GM18858 (cell line): ENCODE data around the gene CDC34.

Experiments used
- ATAC-seq: cut with Tn5 transposase; IDR thresholded peaks from one replicate; pipeline ENCODE4 v1.9.1; 2021; ENCODE audit not compliant: unreplicated experiment

The CDC34 gene

DNA sequence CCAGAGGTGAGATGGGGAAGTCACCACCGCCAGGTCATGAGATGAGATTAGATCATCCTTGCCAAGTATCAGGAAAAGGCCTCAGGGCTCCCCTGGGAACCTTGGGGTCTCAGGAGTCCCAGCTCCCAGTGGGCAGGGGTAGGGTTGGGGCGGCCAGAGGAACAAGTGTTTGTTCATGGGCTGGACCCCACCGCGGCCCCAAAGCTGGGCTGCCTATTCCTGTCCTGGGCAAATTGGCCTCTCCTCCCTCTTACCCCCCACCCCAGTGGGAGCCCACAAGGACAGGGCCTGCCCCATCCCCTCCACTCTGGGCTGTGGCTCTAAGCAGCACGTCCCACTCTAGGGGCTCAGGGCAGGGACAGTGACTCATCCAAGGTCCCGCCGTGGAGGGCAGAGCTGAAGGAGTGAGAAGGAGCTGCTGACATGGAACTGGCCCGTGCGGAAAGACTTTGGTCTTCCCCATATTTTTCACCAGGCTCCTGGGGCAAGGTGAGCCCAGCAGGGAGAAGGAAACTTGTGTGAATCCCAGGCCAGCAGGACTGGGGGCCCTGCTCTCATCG, 54.1 kb downstream of the CDC34 start:
- no peak for ATAC-seq

DNA sequence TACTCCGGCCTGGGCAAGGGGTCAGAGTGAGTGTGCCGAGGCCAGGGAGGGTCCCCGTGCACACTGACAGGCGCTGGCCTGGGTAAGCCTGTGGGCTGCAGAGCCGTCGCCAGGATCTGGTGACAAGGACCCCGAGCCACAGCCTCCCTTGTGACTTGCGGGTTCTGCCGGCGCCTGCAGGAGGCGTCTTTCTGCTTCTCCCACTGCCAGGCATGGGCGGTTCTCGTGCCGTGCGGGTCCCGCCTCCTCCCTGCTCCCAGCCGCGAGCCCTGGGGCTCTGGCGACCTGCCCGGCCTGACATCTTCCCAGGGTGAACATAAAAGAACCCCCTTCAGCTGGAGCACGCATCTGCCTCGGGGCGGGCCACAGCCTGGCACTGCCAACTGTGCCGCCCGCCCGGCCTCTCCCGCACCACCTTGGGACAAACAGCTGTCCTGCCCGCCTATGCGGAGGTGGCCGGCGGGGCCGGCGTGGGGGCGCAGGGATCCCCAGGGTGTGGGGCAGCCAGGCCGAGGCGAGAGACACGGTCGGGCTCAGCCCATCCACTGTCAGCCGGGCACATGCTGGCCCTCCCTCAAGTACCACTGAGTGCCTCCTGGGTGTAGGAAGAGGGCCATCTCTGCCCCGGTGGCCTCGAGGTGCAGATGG, 56.7 kb downstream of the CDC34 start:
- ATAC-seq: no peak

- ATAC-seq: no peak
Observed at GRCh38 chr19:588741-589692, 57.5 kb downstream of the CDC34 start.

GRCh38 chr19:589693-590395, 58.3 kb downstream of the CDC34 start, which contains the start of gene HCN2:
Gene HCN2, plus strand, starts transcription at chr19:589881. Its CDS starts 65 bp downstream, at chr19:589946.
- no peak for ATAC-seq

DNA sequence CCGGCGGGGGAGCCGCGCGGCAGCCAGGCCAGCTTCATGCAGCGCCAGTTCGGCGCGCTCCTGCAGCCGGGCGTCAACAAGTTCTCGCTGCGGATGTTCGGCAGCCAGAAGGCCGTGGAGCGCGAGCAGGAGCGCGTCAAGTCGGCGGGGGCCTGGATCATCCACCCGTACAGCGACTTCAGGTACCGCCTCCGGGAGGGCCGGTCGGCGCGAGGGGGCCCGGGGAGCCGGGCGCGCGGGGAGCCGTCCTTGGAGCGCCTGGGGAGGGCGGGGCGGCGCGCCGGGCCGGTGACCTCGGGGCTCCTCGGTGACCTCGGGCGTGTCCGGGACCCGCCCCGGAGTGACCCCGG, 58.8 kb downstream of the CDC34 start:
- ATAC-seq: no peak

DNA sequence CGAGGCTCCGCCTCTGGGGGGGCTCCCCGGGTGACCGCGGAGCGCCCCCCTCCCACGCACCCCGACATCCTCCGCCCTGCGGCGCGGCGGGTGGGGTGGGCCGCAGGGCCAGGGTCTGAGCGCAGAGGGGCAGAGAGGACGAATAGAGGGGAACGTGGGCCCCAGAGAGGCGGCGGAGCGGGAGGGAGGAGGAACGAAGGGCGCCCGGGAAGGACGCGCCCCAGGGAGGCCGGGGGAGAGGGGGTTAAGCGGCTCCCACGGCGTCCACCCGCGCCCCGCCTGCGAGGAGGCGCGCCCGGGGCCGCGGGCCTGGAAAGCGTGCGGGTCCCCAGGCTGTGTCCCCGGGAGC, 59.2 kb downstream of the CDC34 start:
- ATAC-seq: no peak

DNA sequence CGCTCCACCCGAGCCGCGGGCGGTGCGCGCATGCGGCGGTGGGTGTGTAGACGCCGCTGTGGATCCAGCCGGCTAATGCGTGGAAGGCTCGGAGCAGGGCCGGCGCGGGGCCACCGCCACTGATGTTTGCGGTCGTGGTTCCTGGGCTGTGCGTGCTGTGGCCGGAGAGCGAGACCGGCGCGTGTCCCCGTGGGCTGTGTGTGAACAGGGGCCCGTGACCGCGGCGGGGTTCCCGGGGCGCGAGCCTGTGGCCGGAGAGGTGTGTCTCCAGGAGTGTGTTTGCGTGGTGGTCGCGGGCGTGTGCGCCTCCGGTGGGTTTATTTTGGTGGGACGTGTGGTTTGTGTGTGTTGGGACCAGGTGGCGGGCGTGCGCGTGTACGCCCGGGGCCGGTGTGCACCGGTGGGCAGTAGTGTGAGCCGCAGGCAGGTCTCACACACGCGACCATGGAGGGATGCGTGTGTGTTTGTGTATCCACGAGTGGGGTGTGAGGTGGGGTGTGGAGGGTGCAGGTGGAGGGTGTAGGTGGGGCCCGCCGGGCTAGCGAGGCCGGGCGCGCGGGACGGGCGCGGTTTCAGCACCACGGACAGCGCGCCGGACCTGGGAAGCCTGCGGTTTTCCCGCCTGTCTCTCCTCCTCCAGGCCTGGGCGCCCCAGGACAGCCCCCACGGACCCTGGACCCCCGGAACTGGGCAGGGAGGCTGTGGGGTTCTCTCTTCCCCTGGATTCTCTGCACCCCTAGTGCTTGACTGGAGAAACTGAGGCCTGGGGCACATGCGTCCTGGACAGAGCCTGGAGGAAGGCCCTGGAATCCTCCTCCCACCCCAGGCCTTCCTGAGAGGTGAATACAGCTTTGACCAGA, 59.8 kb downstream of the CDC34 start:
- ATAC-seq: no peak
